Thyroid gland (tissue), 4 donors: ENCODE measurements around the gene SCUBE2. TPM values are rescaled to one million over a fixed set of nuclear protein-coding genes. Genes with fewer than 3 reads are reported as not detected.

ENCODE experiments used
- DNase-seq, 2 donors: peaks; one replicate each; pipeline ENCODE4 v3.0.0-alpha.2; 2019
- H3K27ac ChIP-seq, 3 donors: fragments of 200-600 bp; sonication (generic); 1 replicate in 2 of 3; 2 replicates in 1 of 3; pipeline ENCODE4 v1.5.1; 2016 to 2019; ENCODE audit warnings: mild to moderate bottlenecking in 1 of 3, moderate library complexity in 1 of 3
- H3K27me3 ChIP-seq: fragments of 200-600 bp; sonication (generic); one replicate; pipeline ENCODE4 v1.5.1; 2019
- H3K36me3 ChIP-seq, 2 donors: fragments of 200-600 bp; sonication (generic); one replicate each; pipeline ENCODE4 v1.5.1; 2016 to 2019
- H3K4me1 ChIP-seq, 2 donors: fragments of 200-600 bp; sonication (generic); one replicate each; pipeline ENCODE4 v1.5.1; 2017 to 2019
- H3K4me3 ChIP-seq, 3 donors: fragments of 200-600 bp; sonication (generic); replicated peaks in 1 of 3; 1 replicate in 2 of 3; 2 replicates in 1 of 3; pipeline ENCODE4 v1.5.1; 2016; ENCODE audit warnings: mild to moderate bottlenecking in 1 of 3
- H3K9me3 ChIP-seq: fragments of 200-600 bp; sonication (generic); one replicate; pipeline ENCODE4 v1.5.1; 2017
- CTCF ChIP-seq, 6 experiments: fragments of 200-600 bp in 3 of 6; fragments of 450-650 bp in 3 of 6; sonication (generic) in 3 of 6; IDR thresholded peaks; one replicate each; pipeline ENCODE4 v1.5.1; 2016 to 2019; ENCODE audit warnings: antibody characterized with exemption in 6 of 6, mild to moderate bottlenecking in 2 of 6, inconsistent platforms in 1 of 6, moderate library complexity in 1 of 6
- POLR2A ChIP-seq, 2 donors: fragments of 450-650 bp; IDR thresholded peaks; one replicate each; pipeline ENCODE4 v1.6.1; 2017; ENCODE audit warnings: antibody characterized with exemption in 2 of 2, mild to moderate bottlenecking in 2 of 2, moderate library complexity in 1 of 2
- WGBS, 2 donors: methylation state at CpG; one replicate each; pipeline ENCODE4 v1.1.5; 2017; 5-methylcytosine and 5-hydroxymethylcytosine counted together
- intact Hi-C: fragments of 100-400 bp; cut with DNase I; formaldehyde crosslinking; loops from one replicate; pipeline ENCODE4 v1.15.1; 2023
- total RNA-seq, 4 donors: library from RNA; depleted of rRNA; stranded (reverse); fragments of >200 nt; gene quantifications; one replicate each; pipeline ENCODE4 v1.2.3, GENCODE V29; 2016

Gene SCUBE2
- total RNA-seq, 4 donors from 2014 or later = 1.2 to 4.9 (median 3.1) TPM

GRCh38 chr11:9065607-9066432 is 25.6 kb downstream of the SCUBE2 start:
- WGBS, 2 donors = 86 to 93% methylated on average over 15 of the region's 15 CpGs
- intact Hi-C loops = no loop called here
- DNase-seq = no peak
- no peaks in the 10 kb centered on the region for H3K9me3 ChIP-seq
- H3K36me3 ChIP-seq = no peaks in the 10 kb centered on the region
- no peak overlapping the region for H3K4me3 ChIP-seq
- H3K4me1 ChIP-seq = peaks cover 0 to 11% of the 10 kb centered on the region in 2 donors
- no peaks in the 10 kb centered on the region for H3K27me3 ChIP-seq
- no peak overlapping the region for H3K27ac ChIP-seq
- TF ChIP-seq CTCF (IDR thresholded peaks at IDR 0.05) (no peak), POLR2A (IDR thresholded peaks at IDR 0.05) (no peak)

- no peak for DNase-seq
- 87 to 90% methylated on average over 1 of the region's 1 CpG for WGBS, 2 donors
- Histone ChIP-seq H3K27ac (no peak overlapping the region), H3K4me1 (no peaks in the 10 kb centered on the region), H3K27me3 (no peaks in the 10 kb centered on the region), H3K36me3 (no peaks in the 10 kb centered on the region), H3K9me3 (no peaks in the 10 kb centered on the region), H3K4me3 (no peak overlapping the region)
- TF ChIP-seq POLR2A (IDR thresholded peaks at IDR 0.05) = no peak
- no peak for TF ChIP-seq CTCF (IDR thresholded peaks at IDR 0.05)
- intact Hi-C loops = no loop called here
These were observed 29.6 kb downstream of the SCUBE2 start for GRCh38 chr11:9061807-9062206.

GRCh38 chr11:9060700-9061111 is 30.7 kb downstream of the SCUBE2 start:
- Histone ChIP-seq H3K27me3 (no peaks in the 10 kb centered on the region), H3K4me3 (no peak overlapping the region), H3K9me3 (no peaks in the 10 kb centered on the region), H3K36me3 (no peaks in the 10 kb centered on the region), H3K4me1 (no peaks in the 10 kb centered on the region), H3K27ac (no peak overlapping the region)
- DNase-seq = no peak
- TF ChIP-seq CTCF (IDR thresholded peaks at IDR 0.05) = no peak
- TF ChIP-seq POLR2A (IDR thresholded peaks at IDR 0.05) = no peak
- WGBS, 2 donors = 73 to 85% methylated on average over 4 of the region's 4 CpGs
- intact Hi-C loops = no loop called here

DNA sequence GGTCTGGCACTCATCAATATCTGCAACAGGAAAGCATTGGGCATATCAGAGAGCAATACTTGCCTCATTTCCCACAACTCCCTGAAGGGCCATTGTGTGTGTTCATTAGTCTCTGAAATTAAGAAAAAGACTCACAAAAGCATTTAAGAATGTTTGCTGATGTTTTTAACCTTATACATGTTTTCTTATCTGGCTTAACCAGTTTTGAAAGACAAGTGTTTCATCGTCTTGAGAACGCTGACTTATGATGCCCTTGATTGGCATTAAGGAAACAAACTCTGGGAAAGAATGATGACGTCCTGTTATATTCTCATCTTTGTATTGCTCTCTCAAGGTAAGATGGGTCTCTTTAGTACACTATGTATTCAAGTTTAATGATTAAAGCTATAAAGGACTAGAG is 32.0 kb downstream of the SCUBE2 start:
- DNase-seq = no peak
- intact Hi-C loops = no loop called here
- 78 to 89% methylated on average over 3 of the region's 3 CpGs for WGBS, 2 donors

More for the DNA sequence above, 32.0 kb downstream of the SCUBE2 start:
- H3K9me3 ChIP-seq = no peaks in the 10 kb centered on the region
- H3K27me3 ChIP-seq = no peaks in the 10 kb centered on the region
- no peak overlapping the region for H3K4me3 ChIP-seq
- H3K4me1 ChIP-seq = no peaks in the 10 kb centered on the region
- H3K27ac ChIP-seq = no peak overlapping the region
- TF ChIP-seq POLR2A (IDR thresholded peaks at IDR 0.05) = no peak
- TF ChIP-seq CTCF (IDR thresholded peaks at IDR 0.05) = no peak
- no peaks in the 10 kb centered on the region for H3K36me3 ChIP-seq
